ENCODE data around the gene SPNS2.

GRCh38 chr17:4490109-4490591 lies 8.5 kb upstream of the SPNS2 start:
- TF ChIP-seq POLR2A (IDR thresholded peaks at IDR 0.05) (no peak), CTCF (IDR thresholded peaks at IDR 0.05) (no peak)
